BE2C (cell line): ENCODE results near the gene FGD3.

Source experiments
- DNase-seq: peaks from one replicate; pipeline ENCODE4 v3.0.0-alpha.2; 2020
- H3K27me3 ChIP-seq: fragments of 250-450 bp; sonication (Bioruptor Pico); 2 replicates; pipeline ENCODE4 v1.5.1; 2020; ENCODE audit warnings: mild to moderate bottlenecking
- H3K36me3 ChIP-seq: fragments of 250-450 bp; sonication (Bioruptor Pico); 2 replicates; pipeline ENCODE4 v1.5.1; 2020; ENCODE audit warnings: mild to moderate bottlenecking
- H3K4me1 ChIP-seq: fragments of 250-450 bp; sonication (Bioruptor Pico); 2 replicates; pipeline ENCODE4 v1.5.1; 2020
- H3K4me3 ChIP-seq: 2 replicates; pipeline ENCODE4 v1.5.1; 2011; ENCODE audit warnings: low read depth, low read length
- H3K9me3 ChIP-seq: fragments of 250-450 bp; sonication (Bioruptor Pico); 2 replicates; pipeline ENCODE4 v1.5.1; 2020
- TF ChIP-seq, protein P1 (sequence below): IDR thresholded peaks from 2 replicates; pipeline ENCODE4 v1.5.1; 2012; ENCODE audit warnings: mild to moderate bottlenecking, low read depth, low read length

Gene FGD3

DNA sequence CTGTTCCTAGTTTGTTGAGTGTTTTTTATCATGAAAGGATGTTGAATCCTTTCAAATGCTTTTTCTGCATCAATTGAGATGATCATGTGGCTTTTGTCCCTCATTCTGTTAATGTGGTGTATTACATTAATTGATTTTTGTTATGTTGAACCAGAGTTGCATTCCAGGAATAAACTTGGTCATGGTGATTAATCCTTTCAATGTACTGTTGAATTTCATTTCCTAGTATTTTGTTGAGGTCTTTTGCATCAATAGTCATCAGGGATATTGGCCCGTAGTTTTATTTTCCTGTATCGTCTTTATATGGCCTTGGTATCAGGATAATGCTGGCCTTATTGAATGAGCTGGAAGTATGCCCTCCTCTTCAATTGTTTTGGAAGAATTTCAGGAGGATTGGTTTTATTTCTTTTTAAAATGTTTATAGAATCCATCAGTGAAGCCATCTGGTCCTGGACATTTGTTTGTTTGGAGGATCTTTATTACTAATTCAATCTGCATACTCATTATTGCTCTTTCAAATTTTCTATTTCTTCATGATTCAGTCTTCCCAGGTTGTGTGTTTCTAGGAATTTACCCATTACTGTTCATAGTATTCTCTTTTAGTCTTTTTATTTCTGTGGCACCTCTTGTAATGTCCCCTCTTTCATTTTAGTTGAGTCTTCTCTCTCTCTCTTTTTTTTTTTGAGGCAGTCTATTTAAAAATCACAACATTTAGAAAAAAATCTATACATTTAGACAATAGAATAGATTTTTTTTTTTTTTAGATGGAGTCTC lies 32.1 kb downstream of the FGD3 start:
- no peak overlapping the region for H3K4me3 ChIP-seq
- no peaks in the 10 kb centered on the region; the same call in 1 of the 2 replicates for H3K9me3 ChIP-seq
- TF ChIP-seq, protein P1, sequence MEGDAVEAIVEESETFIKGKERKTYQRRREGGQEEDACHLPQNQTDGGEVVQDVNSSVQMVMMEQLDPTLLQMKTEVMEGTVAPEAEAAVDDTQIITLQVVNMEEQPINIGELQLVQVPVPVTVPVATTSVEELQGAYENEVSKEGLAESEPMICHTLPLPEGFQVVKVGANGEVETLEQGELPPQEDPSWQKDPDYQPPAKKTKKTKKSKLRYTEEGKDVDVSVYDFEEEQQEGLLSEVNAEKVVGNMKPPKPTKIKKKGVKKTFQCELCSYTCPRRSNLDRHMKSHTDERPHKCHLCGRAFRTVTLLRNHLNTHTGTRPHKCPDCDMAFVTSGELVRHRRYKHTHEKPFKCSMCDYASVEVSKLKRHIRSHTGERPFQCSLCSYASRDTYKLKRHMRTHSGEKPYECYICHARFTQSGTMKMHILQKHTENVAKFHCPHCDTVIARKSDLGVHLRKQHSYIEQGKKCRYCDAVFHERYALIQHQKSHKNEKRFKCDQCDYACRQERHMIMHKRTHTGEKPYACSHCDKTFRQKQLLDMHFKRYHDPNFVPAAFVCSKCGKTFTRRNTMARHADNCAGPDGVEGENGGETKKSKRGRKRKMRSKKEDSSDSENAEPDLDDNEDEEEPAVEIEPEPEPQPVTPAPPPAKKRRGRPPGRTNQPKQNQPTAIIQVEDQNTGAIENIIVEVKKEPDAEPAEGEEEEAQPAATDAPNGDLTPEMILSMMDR: no peak
- H3K4me1 ChIP-seq: no peaks in the 10 kb centered on the region
- H3K27me3 ChIP-seq: no peaks in the 10 kb centered on the region
- DNase-seq: no peak
- H3K36me3 ChIP-seq: no peaks in the 10 kb centered on the region

DNA sequence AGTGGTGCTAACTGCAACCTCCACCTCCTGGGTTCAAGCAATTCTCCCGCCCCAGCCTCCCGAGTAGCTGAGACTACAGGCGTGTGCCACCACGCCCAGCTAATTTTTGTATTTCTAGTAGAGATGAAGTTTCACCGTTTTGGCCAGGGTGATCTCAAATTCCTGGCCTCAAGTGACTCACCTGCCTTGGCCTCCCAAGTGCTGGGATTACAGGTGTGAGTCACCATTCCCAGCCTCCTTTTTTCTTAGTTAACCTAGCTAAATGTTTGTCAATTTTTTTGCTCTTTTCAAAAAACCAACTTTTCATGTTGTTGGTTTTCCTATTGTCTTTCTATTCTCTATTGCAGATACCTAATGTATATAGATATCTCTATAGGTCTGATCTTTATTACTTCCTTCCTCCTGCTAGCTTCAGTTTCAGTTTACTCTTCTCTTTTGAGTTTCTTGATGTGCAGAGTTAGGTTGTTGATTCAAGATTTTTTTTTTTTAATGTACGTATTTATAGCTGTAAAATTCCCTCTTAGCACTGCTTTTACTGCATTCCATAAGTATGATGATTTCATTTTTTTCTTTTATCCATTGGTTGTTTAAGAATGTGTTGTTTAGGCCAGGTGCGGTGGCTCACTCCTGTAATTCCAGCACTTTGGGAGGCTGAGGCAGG lies 32.9 kb downstream of the FGD3 start:
- TF ChIP-seq, protein P1: no peak
- H3K27me3 ChIP-seq: no peaks in the 10 kb centered on the region
- DNase-seq: no peak
- no peaks in the 10 kb centered on the region for H3K36me3 ChIP-seq
- H3K4me3 ChIP-seq: no peak overlapping the region
- no peaks in the 10 kb centered on the region for H3K4me1 ChIP-seq
- peaks cover 3% of the 10 kb centered on the region; the same call in 1 of the 2 replicates for H3K9me3 ChIP-seq

- Histone ChIP-seq H3K4me3 (no peak overlapping the region), H3K9me3 (peaks cover 3% of the 10 kb centered on the region; the same call in 1 of the 2 replicates), H3K4me1 (no peaks in the 10 kb centered on the region), H3K36me3 (no peaks in the 10 kb centered on the region), H3K27me3 (no peaks in the 10 kb centered on the region)
- TF ChIP-seq, protein P1: no peak
- DNase-seq: no peak
These were observed 34.8 kb downstream of the FGD3 start for GRCh38 chr9:92982130-92982529.

DNA sequence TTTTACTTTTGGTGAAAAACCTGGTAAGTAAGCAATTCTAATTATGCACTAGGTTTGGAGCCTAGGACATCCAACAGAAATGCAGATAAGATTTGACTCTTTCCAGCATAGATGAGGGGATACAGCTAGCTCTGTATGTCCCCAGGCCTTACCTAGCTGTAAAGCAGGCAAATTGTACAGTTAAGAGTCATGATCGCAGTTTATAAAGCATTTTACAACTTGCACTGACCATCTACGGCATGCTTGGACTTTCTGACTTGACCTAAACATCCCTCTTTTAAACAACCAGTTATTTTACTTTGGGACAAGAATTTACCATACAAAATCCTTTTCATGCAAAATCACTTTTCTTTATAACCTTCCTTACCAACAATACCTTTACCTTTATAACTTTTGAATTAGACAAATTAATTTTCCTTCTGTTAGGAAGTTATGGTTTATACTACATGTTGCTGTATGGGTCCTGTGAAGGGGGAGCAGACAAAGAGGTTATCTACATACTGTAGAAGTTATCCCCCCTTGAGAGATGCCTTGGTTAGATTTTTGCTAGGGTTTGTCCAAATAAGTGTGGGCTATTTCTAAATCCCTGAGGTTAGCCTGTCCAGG lies 36.8 kb downstream of the FGD3 start:
- DNase-seq: no peak
- peaks cover 3% of the 10 kb centered on the region; the same call in 1 of the 2 replicates for H3K9me3 ChIP-seq
- no peak overlapping the region for H3K4me3 ChIP-seq
- H3K4me1 ChIP-seq: no peaks in the 10 kb centered on the region
- TF ChIP-seq, protein P1: no peak
- H3K36me3 ChIP-seq: no peaks in the 10 kb centered on the region
- no peaks in the 10 kb centered on the region for H3K27me3 ChIP-seq

- H3K36me3 ChIP-seq: no peaks in the 10 kb centered on the region
- no peaks in the 10 kb centered on the region for H3K4me1 ChIP-seq
- no peaks in the 10 kb centered on the region for H3K27me3 ChIP-seq
- H3K4me3 ChIP-seq: no peak overlapping the region
- TF ChIP-seq, protein P1: no peak
- H3K9me3 ChIP-seq: peaks cover 3% of the 10 kb centered on the region; the same call in 1 of the 2 replicates
- DNase-seq: no peak
These were observed 37.7 kb downstream of the FGD3 start for GRCh38 chr9:92984976-92985375.
